ENCODE measurements around the gene SMIM32. TPM values are rescaled to one million over a fixed set of nuclear protein-coding genes. Genes with fewer than 3 reads are reported as not detected.

The SMIM32 gene
- total and polyA plus RNA-seq, 7 experiments from 2014 or later, result not detected

GRCh38 chr5:136155761-136156160, 37.2 kb downstream of the SMIM32 start:
- Histone ChIP-seq H3K4me1 (ENCODE audit: control insufficient read depth in 2 of 2, insufficient read depth in 2 of 2, low read length in 2 of 2) (no peaks in the 10 kb centered on the region), H3K9me3 (ENCODE audit: control insufficient read depth in 2 of 3, low read length in 3 of 3) (no peaks in the 10 kb centered on the region), H3K36me3 (ENCODE audit: control insufficient read depth in 2 of 3, insufficient read depth in 3 of 3, low read length in 3 of 3) (peaks cover 0 to 3% (median 0%) of the 10 kb centered on the region in 3 experiments), H3K27ac (ENCODE audit: low read depth, low read length) (no peak overlapping the region), H3K4me3 (ENCODE audit: low read length) (no peak overlapping the region), H3K27me3 (ENCODE audit: control insufficient read depth in 2 of 2, insufficient read depth in 2 of 2, low read length in 2 of 2) (no peaks in the 10 kb centered on the region)
- peaks cover 0 to 8% (median 0%) of the 10 kb centered on the region in 5 donors for H3K27me3 Mint-ChIP-seq
- CTCF ChIA-PET, result no interaction called here
- H3K4me1 Mint-ChIP-seq, result peaks cover 0 to 9% (median 0%) of the 10 kb centered on the region in 7 donors
- peaks cover 0 to 2% (median 0%) of the 10 kb centered on the region in 11 donors for H3K9me3 Mint-ChIP-seq
- H3K27ac Mint-ChIP-seq, result no peak overlapping the region
- peaks cover 0 to 15% (median 0%) of the 10 kb centered on the region in 5 donors for H3K36me3 Mint-ChIP-seq
- intact Hi-C loops (cut with micrococcal nuclease), result no loop called here
- H3K4me3 Mint-ChIP-seq, result no peak overlapping the region
- DNase-seq (no peak), ATAC-seq (no peak)
- POLR2A ChIA-PET, result no interaction called here

DNA sequence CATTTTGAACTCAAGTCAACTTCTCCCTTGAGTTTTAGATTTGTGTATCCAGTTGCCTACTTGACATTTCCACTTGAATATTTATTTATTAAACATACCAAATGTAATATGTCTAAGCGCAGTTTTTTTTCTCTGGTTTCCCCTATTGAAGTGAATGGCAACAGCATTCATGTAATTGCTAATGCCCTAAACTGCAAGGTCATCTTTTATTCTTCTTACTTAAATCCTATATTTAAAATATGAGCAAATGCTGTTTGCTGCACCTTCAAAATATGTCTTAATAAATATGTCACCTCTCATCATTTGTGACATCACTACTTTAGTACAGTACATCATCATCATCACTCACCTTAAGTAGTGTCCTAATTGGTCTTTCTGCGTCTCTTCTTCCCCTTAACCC, 37.9 kb downstream of the SMIM32 start:
- peaks cover 0 to 7% (median 0%) of the 10 kb centered on the region in 7 donors for H3K4me1 Mint-ChIP-seq
- ChIA-PET CTCF (no interaction called here), POLR2A (no interaction called here)
- peaks cover 0 to 8% (median 0%) of the 10 kb centered on the region in 5 donors for H3K27me3 Mint-ChIP-seq
- Histone ChIP-seq H3K4me1 (ENCODE audit: control insufficient read depth in 2 of 2, insufficient read depth in 2 of 2, low read length in 2 of 2) (no peaks in the 10 kb centered on the region), H3K4me3 (ENCODE audit: low read length) (no peak overlapping the region), H3K9me3 (ENCODE audit: control insufficient read depth in 2 of 3, low read length in 3 of 3) (no peaks in the 10 kb centered on the region), H3K27me3 (ENCODE audit: control insufficient read depth in 2 of 2, insufficient read depth in 2 of 2, low read length in 2 of 2) (no peaks in the 10 kb centered on the region), H3K27ac (ENCODE audit: low read depth, low read length) (no peak overlapping the region), H3K36me3 (ENCODE audit: control insufficient read depth in 2 of 3, insufficient read depth in 3 of 3, low read length in 3 of 3) (peaks cover 0 to 3% (median 0%) of the 10 kb centered on the region in 3 experiments)
- no peak overlapping the region for H3K27ac Mint-ChIP-seq
- intact Hi-C loops (cut with micrococcal nuclease), result no loop called here
- H3K4me3 Mint-ChIP-seq, result no peak overlapping the region
- ATAC-seq (no peak), DNase-seq (no peak)
- H3K9me3 Mint-ChIP-seq, result peaks cover 0 to 2% (median 0%) of the 10 kb centered on the region in 11 donors
- peaks cover 0 to 13% (median 0%) of the 10 kb centered on the region in 5 donors for H3K36me3 Mint-ChIP-seq

- Histone ChIP-seq H3K4me1 (ENCODE audit: control insufficient read depth in 2 of 2, insufficient read depth in 2 of 2, low read length in 2 of 2) (no peaks in the 10 kb centered on the region), H3K9me3 (ENCODE audit: control insufficient read depth in 2 of 3, low read length in 3 of 3) (no peaks in the 10 kb centered on the region), H3K4me3 (ENCODE audit: low read length) (no peak overlapping the region), H3K27ac (ENCODE audit: low read depth, low read length) (no peak overlapping the region), H3K36me3 (ENCODE audit: control insufficient read depth in 2 of 3, insufficient read depth in 3 of 3, low read length in 3 of 3) (peaks cover 0 to 3% (median 0%) of the 10 kb centered on the region in 3 experiments), H3K27me3 (ENCODE audit: control insufficient read depth in 2 of 2, insufficient read depth in 2 of 2, low read length in 2 of 2) (no peaks in the 10 kb centered on the region)
- H3K9me3 Mint-ChIP-seq, result peaks cover 0 to 2% (median 0%) of the 10 kb centered on the region in 11 donors
- H3K27me3 Mint-ChIP-seq, result peaks cover 0 to 8% (median 0%) of the 10 kb centered on the region in 5 donors
- peaks cover 0 to 13% (median 0%) of the 10 kb centered on the region in 5 donors for H3K36me3 Mint-ChIP-seq
- H3K4me1 Mint-ChIP-seq, result peaks cover 0 to 7% (median 0%) of the 10 kb centered on the region in 7 donors
- no peak overlapping the region for H3K4me3 Mint-ChIP-seq
- DNase-seq, result no peak
- POLR2A ChIA-PET, result no interaction called here
- H3K27ac Mint-ChIP-seq, result no peak overlapping the region
- intact Hi-C loops (cut with micrococcal nuclease), result no loop called here
- CTCF ChIA-PET, result no interaction called here
- no peak for ATAC-seq
Measured at GRCh38 chr5:136153581-136154236, 39.3 kb downstream of the SMIM32 start.

GRCh38 chr5:136149891-136150290, 43.1 kb downstream of the SMIM32 start:
- Mint-ChIP-seq H3K36me3 (peaks cover 0 to 8% (median 0%) of the 10 kb centered on the region in 5 donors), H3K27ac (no peak overlapping the region), H3K4me1 (peaks cover 0 to 6% (median 0%) of the 10 kb centered on the region in 7 donors), H3K9me3 (peaks cover 0 to 2% (median 0%) of the 10 kb centered on the region in 11 donors), H3K4me3 (no peak overlapping the region), H3K27me3 (no peaks in the 10 kb centered on the region)
- POLR2A ChIA-PET, result no interaction called here
- H3K4me3 ChIP-seq (ENCODE audit: low read length), result no peak overlapping the region
- peaks cover 0 to 3% (median 0%) of the 10 kb centered on the region in 3 experiments for H3K36me3 ChIP-seq (ENCODE audit: control insufficient read depth in 2 of 3, insufficient read depth in 3 of 3, low read length in 3 of 3)
- no peak for DNase-seq
- CTCF ChIA-PET, result no interaction called here
- no peaks in the 10 kb centered on the region for H3K9me3 ChIP-seq (ENCODE audit: control insufficient read depth in 2 of 3, low read length in 3 of 3)
- H3K27me3 ChIP-seq (ENCODE audit: control insufficient read depth in 2 of 2, insufficient read depth in 2 of 2, low read length in 2 of 2), result no peaks in the 10 kb centered on the region
- no peak overlapping the region for H3K27ac ChIP-seq (ENCODE audit: low read depth, low read length)
- H3K4me1 ChIP-seq (ENCODE audit: control insufficient read depth in 2 of 2, insufficient read depth in 2 of 2, low read length in 2 of 2), result no peaks in the 10 kb centered on the region
- intact Hi-C loops (cut with micrococcal nuclease), result no loop called here
- no peak for ATAC-seq

DNA sequence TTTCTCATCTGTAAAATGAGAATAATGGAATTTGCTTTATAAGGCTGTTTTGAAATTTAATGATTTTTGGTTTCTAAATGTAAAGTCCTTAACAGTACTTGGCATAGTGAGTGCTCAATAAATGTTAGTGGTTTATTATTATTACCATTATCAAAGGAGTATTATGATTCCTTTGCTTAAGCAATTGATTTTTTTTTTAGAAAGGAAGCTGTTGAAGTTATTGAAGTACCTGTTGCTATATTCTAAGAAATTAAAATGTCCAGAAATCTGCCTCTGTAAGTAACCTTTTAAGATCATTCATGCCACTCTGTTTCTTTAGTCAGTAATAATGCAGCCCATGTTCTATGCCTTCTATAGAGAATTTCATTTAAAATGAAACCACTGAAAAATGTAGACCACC, 45.3 kb downstream of the SMIM32 start:
- H3K36me3 ChIP-seq (ENCODE audit: control insufficient read depth in 2 of 3, insufficient read depth in 3 of 3, low read length in 3 of 3), result no peaks in the 10 kb centered on the region
- Mint-ChIP-seq H3K27ac (no peak overlapping the region), H3K36me3 (no peaks in the 10 kb centered on the region), H3K9me3 (no peaks in the 10 kb centered on the region), H3K4me3 (no peak overlapping the region), H3K27me3 (no peaks in the 10 kb centered on the region), H3K4me1 (peaks cover 0 to 6% (median 0%) of the 10 kb centered on the region in 7 donors)
- H3K27ac ChIP-seq (ENCODE audit: low read depth, low read length), result no peak overlapping the region
- H3K27me3 ChIP-seq (ENCODE audit: control insufficient read depth in 2 of 2, insufficient read depth in 2 of 2, low read length in 2 of 2), result no peaks in the 10 kb centered on the region
- intact Hi-C loops (cut with micrococcal nuclease), result no loop called here
- no peak overlapping the region for H3K4me3 ChIP-seq (ENCODE audit: low read length)
- no peaks in the 10 kb centered on the region for H3K4me1 ChIP-seq (ENCODE audit: control insufficient read depth in 2 of 2, insufficient read depth in 2 of 2, low read length in 2 of 2)
- ChIA-PET CTCF (no interaction called here), POLR2A (no interaction called here)
- no peaks in the 10 kb centered on the region for H3K9me3 ChIP-seq (ENCODE audit: control insufficient read depth in 2 of 3, low read length in 3 of 3)
- no peak for ATAC-seq
- no peak for DNase-seq

- no peaks in the 10 kb centered on the region for H3K9me3 Mint-ChIP-seq
- no peaks in the 10 kb centered on the region for H3K4me1 ChIP-seq (ENCODE audit: control insufficient read depth in 2 of 2, insufficient read depth in 2 of 2, low read length in 2 of 2)
- ChIA-PET CTCF (interaction anchor here (0.7 kb wide), 1 partner anchor 9 kb away, joined by 3 read pairs; no protein-coding TSS in a partner anchor), POLR2A (no interaction called here)
- peaks cover 0 to 1% (median 0%) of the 10 kb centered on the region in 7 donors for H3K4me1 Mint-ChIP-seq
- no peaks in the 10 kb centered on the region for H3K36me3 ChIP-seq (ENCODE audit: control insufficient read depth in 2 of 3, insufficient read depth in 3 of 3, low read length in 3 of 3)
- no peak overlapping the region for H3K27ac ChIP-seq (ENCODE audit: low read depth, low read length)
- H3K9me3 ChIP-seq (ENCODE audit: control insufficient read depth in 2 of 3, low read length in 3 of 3), result no peaks in the 10 kb centered on the region
- ATAC-seq (no peak), DNase-seq (no peak)
- H3K27ac Mint-ChIP-seq, result no peak overlapping the region
- no peak overlapping the region for H3K4me3 ChIP-seq (ENCODE audit: low read length)
- no peak overlapping the region for H3K4me3 Mint-ChIP-seq
- intact Hi-C loops (cut with micrococcal nuclease), result no loop called here
- H3K36me3 Mint-ChIP-seq, result no peaks in the 10 kb centered on the region
- no peaks in the 10 kb centered on the region for H3K27me3 ChIP-seq (ENCODE audit: control insufficient read depth in 2 of 2, insufficient read depth in 2 of 2, low read length in 2 of 2)
- H3K27me3 Mint-ChIP-seq, result no peaks in the 10 kb centered on the region
Measured at GRCh38 chr5:136146201-136146600, 46.8 kb downstream of the SMIM32 start.

- intact Hi-C loops (cut with micrococcal nuclease), result no loop called here
- no peaks in the 10 kb centered on the region for H3K36me3 Mint-ChIP-seq
- CTCF ChIA-PET, result no interaction called here
- H3K4me1 Mint-ChIP-seq, result peaks cover 0 to 1% (median 0%) of the 10 kb centered on the region in 7 donors
- H3K27me3 Mint-ChIP-seq, result no peaks in the 10 kb centered on the region
- Histone ChIP-seq H3K4me1 (ENCODE audit: control insufficient read depth in 2 of 2, insufficient read depth in 2 of 2, low read length in 2 of 2) (no peaks in the 10 kb centered on the region), H3K9me3 (ENCODE audit: control insufficient read depth in 2 of 3, low read length in 3 of 3) (no peaks in the 10 kb centered on the region), H3K4me3 (ENCODE audit: low read length) (no peak overlapping the region), H3K27ac (ENCODE audit: low read depth, low read length) (no peak overlapping the region), H3K27me3 (ENCODE audit: control insufficient read depth in 2 of 2, insufficient read depth in 2 of 2, low read length in 2 of 2) (no peaks in the 10 kb centered on the region), H3K36me3 (ENCODE audit: control insufficient read depth in 2 of 3, insufficient read depth in 3 of 3, low read length in 3 of 3) (no peaks in the 10 kb centered on the region)
- POLR2A ChIA-PET, result no interaction called here
- H3K4me3 Mint-ChIP-seq, result no peak overlapping the region
- no peaks in the 10 kb centered on the region for H3K9me3 Mint-ChIP-seq
- no peak for ATAC-seq
- H3K27ac Mint-ChIP-seq, result no peak overlapping the region
- no peak for DNase-seq
Measured at GRCh38 chr5:136145030-136145429, 47.9 kb downstream of the SMIM32 start.

Measured in naive thymus-derived CD4-positive, alpha-beta T cell (primary cell).